Activated CD4-positive, alpha-beta T cell treated with anti-CD3 and anti-CD28 coated beads for 48 hours (primary cell): ENCODE results near the gene SRRM5.
A peak's percentile ranks its signal among the peaks of the same experiment; 100 is the strongest.
"Not testable (repeated sequence)": the region's sequence is repeated elsewhere in the genome, so short reads cannot be mapped to it uniquely, and the experiment has no call there.

ENCODE experiments used
- DNase-seq: peaks from one replicate; pipeline ENCODE4 v3.0.0-alpha.2; 2020

Gene SRRM5

GRCh38 chr19:43592800-43593350, 19.0 kb upstream of the SRRM5 start:
- DNase-seq: no peak

- DNase-seq: no peak
Measured at GRCh38 chr19:43594081-43594697, 17.7 kb upstream of the SRRM5 start.

GRCh38 chr19:43594710-43595604, 16.9 kb upstream of the SRRM5 start:
- peak; percentile 82 for DNase-seq

- DNase-seq: peak; percentile 45
Measured at GRCh38 chr19:43595605-43595998, 16.3 kb upstream of the SRRM5 start.

GRCh38 chr19:43595999-43596841, 15.7 kb upstream of the SRRM5 start, which contains the start of the genes IRGQ and ZNF576:
TSS of gene IRGQ (minus strand) at chr19:43596134. CDS start at chr19:43595338, 796 bp downstream.
TSS of gene ZNF576 (plus strand) at chr19:43596595. CDS start at chr19:43597109, 514 bp downstream.
- peak; percentile 100 for DNase-seq

GRCh38 chr19:43596842-43597461, 14.9 kb upstream of the SRRM5 start:
- DNase-seq: no peak

GRCh38 chr19:43597876-43598275, 14.0 kb upstream of the SRRM5 start:
- DNase-seq: no peak

GRCh38 chr19:43598445-43599240, 13.2 kb upstream of the SRRM5 start:
- DNase-seq: no peak

- no peak for DNase-seq
Measured at GRCh38 chr19:43599635-43600295, 12.1 kb upstream of the SRRM5 start.

- DNase-seq: not testable (repeated sequence)
Measured at GRCh38 chr19:43600326-43600725, 11.6 kb upstream of the SRRM5 start.

- DNase-seq: no peak
Measured at GRCh38 chr19:43605875-43606568, 5.9 kb upstream of the SRRM5 start.

GRCh38 chr19:43606569-43607229, 5.2 kb upstream of the SRRM5 start:
- DNase-seq: no peak

GRCh38 chr19:43607238-43608205, 4.4 kb upstream of the SRRM5 start:
- no peak for DNase-seq

GRCh38 chr19:43609872-43610271, 2.0 kb upstream of the SRRM5 start:
- DNase-seq: no peak

GRCh38 chr19:43610493-43610892, 1.4 kb upstream of the SRRM5 start:
- DNase-seq: no peak

GRCh38 chr19:43612374-43612773, 486 bp downstream of the SRRM5 start:
- no peak for DNase-seq

- no peak for DNase-seq
Measured at GRCh38 chr19:43616306-43616705, 4.4 kb downstream of the SRRM5 start.

GRCh38 chr19:43616954-43617353, 5.1 kb downstream of the SRRM5 start:
- DNase-seq: no peak

GRCh38 chr19:43618921-43619261, 7.0 kb downstream of the SRRM5 start:
- DNase-seq: peak; percentile 70
